A673 (cell line): ENCODE results near the gene NUCB1. TPM values are rescaled to one million over a fixed set of nuclear protein-coding genes. Genes with fewer than 3 reads are reported as not detected.
A peak's percentile ranks its signal among the peaks of the same experiment; 100 is the strongest.
"Not testable (repeated sequence)": the region's sequence is repeated elsewhere in the genome, so short reads cannot be mapped to it uniquely, and the experiment has no call there.

Experiments used
- BruUV-seq: library from RNA; stranded (reverse); fragments of 400-500 nt; replicated peaks from 2 replicates; lab custom pipeline; 2021; lab: Mats Ljungman, UMichigan
- CTCF ChIA-PET: fragments of 300-600 bp; sonication (Branson Sonifier 250); formaldehyde crosslinking; loops from one replicate; lab custom pipeline; 2022; ENCODE audit warnings: antibody characterized with exemption; lab: Charles Lee
- POLR2A ChIA-PET: fragments of 300-600 bp; sonication (Branson Sonifier 250); formaldehyde crosslinking; loops from one replicate; lab custom pipeline; 2022; ENCODE audit warnings: antibody characterized with exemption; ENCODE audit not compliant: low non-redundant PET; lab: Charles Lee
- DNase-seq: peaks from one replicate; pipeline ENCODE4 v3.0.0-alpha.2; 2015; ENCODE audit warnings: low spot score
- H3K27ac ChIP-seq: fragments of 200-600 bp; sonication (generic); 2 replicates; pipeline ENCODE4 v1.5.1; 2016; ENCODE audit warnings: mixed run types, low read depth, mild to moderate bottlenecking, mixed read lengths, antibody characterized with exemption, low read length; ENCODE audit not compliant: poor library complexity, severe bottlenecking
- H3K27me3 ChIP-seq: fragments of 200-600 bp; sonication (generic); replicated peaks from 2 replicates; pipeline ENCODE4 v1.6.1; 2017; ENCODE audit warnings: mixed run types, low read depth, mild to moderate bottlenecking, mixed read lengths, antibody characterized with exemption, low read length; ENCODE audit not compliant: insufficient read depth, poor library complexity
- H3K36me3 ChIP-seq: fragments of 200-600 bp; sonication (generic); 2 replicates; pipeline ENCODE4 v1.6.1; 2016; ENCODE audit warnings: mixed run types, mild to moderate bottlenecking, mixed read lengths, antibody characterized with exemption, low read length; ENCODE audit not compliant: insufficient read depth, poor library complexity, severe bottlenecking
- H3K4me1 ChIP-seq: fragments of 200-600 bp; sonication (generic); 2 replicates; pipeline ENCODE4 v1.6.1; 2017; ENCODE audit warnings: mixed run types, mild to moderate bottlenecking, mixed read lengths, antibody characterized with exemption, low read length; ENCODE audit not compliant: insufficient read depth, poor library complexity, severe bottlenecking
- H3K4me3 ChIP-seq: fragments of 200-600 bp; sonication (generic); 2 replicates; pipeline ENCODE4 v1.5.1; 2016; ENCODE audit warnings: low read depth, mixed run types, mild to moderate bottlenecking, mixed read lengths, low read length; ENCODE audit not compliant: poor library complexity, severe bottlenecking
- H3K9me3 ChIP-seq: fragments of 200-600 bp; sonication (generic); 2 replicates; pipeline ENCODE4 v1.6.1; 2016; ENCODE audit warnings: mixed run types, low read depth, mild to moderate bottlenecking, mixed read lengths, antibody characterized with exemption, low read length; ENCODE audit not compliant: poor library complexity, severe bottlenecking
- EZH2 ChIP-seq: fragments of 200-600 bp; sonication (generic); IDR thresholded peaks from 2 replicates; pipeline ENCODE4 v1.6.1; 2017; ENCODE audit warnings: borderline replicate concordance, low read depth, mild to moderate bottlenecking, mixed read lengths, antibody characterized with exemption, low read length; ENCODE audit not compliant: poor library complexity, severe bottlenecking
- intact Hi-C: fragments of 100-400 bp; cut with micrococcal nuclease; formaldehyde crosslinking; loops from one replicate; pipeline ENCODE4 v1.10.0; 2022; ENCODE audit not compliant: unreplicated experiment
- total RNA-seq: library from RNA; stranded (reverse); gene quantifications from 2 replicates; pipeline ENCODE4 v1.2.3, GENCODE V29; 2021
- TF ChIP-seq, protein P1 (sequence below): fragments of 300-800, 200-600 bp; sonication (generic); conservative IDR thresholded peaks from 2 replicates; pipeline ENCODE4 v1.5.1; 2017; ENCODE audit warnings: low read depth, mild to moderate bottlenecking, antibody characterized with exemption, low read length, moderate library complexity, mixed read lengths

Gene NUCB1
- total RNA-seq, 1 experiment from 2014 or later, result 86.7 TPM

DNA sequence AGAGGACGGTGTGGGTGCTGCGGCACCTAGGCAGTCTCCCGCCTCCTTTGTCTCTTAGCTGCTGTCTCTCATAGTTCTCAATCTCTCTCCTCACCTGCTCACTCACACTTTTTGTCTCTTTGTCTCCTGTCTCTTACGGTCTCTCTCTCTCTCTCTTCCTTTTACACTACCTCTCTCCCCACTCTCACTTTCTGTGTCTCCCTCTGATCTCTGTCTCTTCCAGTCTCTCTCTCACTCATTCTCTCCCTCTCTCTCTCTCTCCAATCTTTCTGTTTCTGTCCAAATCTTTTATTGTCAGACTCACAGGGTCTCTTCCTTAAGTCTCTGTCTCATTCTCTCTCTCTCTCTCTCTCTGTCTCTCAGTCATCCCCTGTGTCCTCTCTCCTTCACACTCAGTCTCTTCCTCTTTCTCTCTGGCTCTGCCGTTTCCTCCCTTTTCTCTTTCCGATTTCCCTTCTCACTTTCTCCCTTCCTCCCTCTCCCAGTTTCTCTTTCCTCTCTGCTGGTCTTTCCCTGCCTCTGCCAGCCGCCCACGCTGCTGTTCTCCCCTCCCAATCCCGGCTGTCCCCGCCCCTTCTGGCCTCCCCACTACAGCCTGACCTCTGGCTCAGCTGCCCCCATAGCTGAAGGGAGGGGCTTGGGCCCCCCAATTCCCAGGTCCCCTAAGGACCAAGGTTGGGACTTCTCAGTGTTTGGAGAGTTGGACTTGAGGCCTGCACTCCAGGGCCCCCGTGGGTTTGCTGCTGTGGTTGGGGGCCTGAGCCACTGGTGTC is 31.8 kb upstream of the NUCB1 start, which contains the start of gene PLEKHA4:
TSS of gene PLEKHA4 (minus strand) at position 504 of the 773 bp plus-strand sequence. CDS start 997 bp downstream, outside the sequence.
- CTCF ChIA-PET, result no interaction called here
- BruUV-seq, result TSS peak; percentile 87

DNA sequence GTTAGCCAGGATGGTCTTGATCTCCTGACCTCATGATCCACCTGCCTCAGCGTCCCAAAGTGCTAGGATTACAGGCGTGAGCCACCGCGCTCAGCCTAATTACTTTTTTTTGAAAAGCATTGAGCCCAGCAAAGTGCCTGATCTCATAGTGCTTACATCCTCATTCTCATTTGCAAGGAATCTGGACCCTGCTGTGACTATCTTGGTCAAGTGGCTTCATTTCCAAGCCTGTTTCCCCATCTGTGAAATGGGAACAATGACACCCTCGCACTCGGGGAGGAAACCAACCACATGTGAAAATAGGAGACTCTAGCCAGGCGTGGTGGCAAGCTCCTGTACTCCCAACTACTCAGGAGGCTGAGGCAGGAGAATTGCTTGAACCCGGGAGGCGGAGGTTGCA is 30.1 kb upstream of the NUCB1 start:
- POLR2A ChIA-PET, result no interaction called here
- Histone ChIP-seq H3K27me3 (no peaks in the 10 kb centered on the region), H3K4me1 (peaks cover 38% of the 10 kb centered on the region), H3K9me3 (no peaks in the 10 kb centered on the region), H3K36me3 (peaks cover 17% of the 10 kb centered on the region), H3K4me3 (no peak overlapping the region), H3K27ac (no peak overlapping the region)
- CTCF ChIA-PET, result no interaction called here
- BruUV-seq, result no TSS peak
- no peak for DNase-seq
- intact Hi-C loops, result loop anchor here (10.0 kb wide), 1 partner anchor 95 kb away; the partner anchor contains the start of gene FTL
- TF ChIP-seq, protein P1, sequence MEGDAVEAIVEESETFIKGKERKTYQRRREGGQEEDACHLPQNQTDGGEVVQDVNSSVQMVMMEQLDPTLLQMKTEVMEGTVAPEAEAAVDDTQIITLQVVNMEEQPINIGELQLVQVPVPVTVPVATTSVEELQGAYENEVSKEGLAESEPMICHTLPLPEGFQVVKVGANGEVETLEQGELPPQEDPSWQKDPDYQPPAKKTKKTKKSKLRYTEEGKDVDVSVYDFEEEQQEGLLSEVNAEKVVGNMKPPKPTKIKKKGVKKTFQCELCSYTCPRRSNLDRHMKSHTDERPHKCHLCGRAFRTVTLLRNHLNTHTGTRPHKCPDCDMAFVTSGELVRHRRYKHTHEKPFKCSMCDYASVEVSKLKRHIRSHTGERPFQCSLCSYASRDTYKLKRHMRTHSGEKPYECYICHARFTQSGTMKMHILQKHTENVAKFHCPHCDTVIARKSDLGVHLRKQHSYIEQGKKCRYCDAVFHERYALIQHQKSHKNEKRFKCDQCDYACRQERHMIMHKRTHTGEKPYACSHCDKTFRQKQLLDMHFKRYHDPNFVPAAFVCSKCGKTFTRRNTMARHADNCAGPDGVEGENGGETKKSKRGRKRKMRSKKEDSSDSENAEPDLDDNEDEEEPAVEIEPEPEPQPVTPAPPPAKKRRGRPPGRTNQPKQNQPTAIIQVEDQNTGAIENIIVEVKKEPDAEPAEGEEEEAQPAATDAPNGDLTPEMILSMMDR, result no peak
- no peak for TF ChIP-seq EZH2

More for the DNA sequence above, 31.8 kb upstream of the NUCB1 start, which contains the start of gene PLEKHA4:
- TF ChIP-seq, protein P1, result no peak
- no peak for TF ChIP-seq EZH2
- peak within 1 kb of the TSS; percentile 86 for H3K27ac ChIP-seq
- H3K9me3 ChIP-seq, result no peaks in the 10 kb centered on the region
- H3K4me1 ChIP-seq, result peaks cover 24% of the 10 kb centered on the region
- POLR2A ChIA-PET, result no interaction called here
- peaks cover 2% of the 10 kb centered on the region for H3K36me3 ChIP-seq
- H3K4me3 ChIP-seq, result peak within 1 kb of the TSS; percentile 47
- intact Hi-C loops, result no loop called here
- no peaks in the 10 kb centered on the region for H3K27me3 ChIP-seq
- peak; percentile 57 for DNase-seq

DNA sequence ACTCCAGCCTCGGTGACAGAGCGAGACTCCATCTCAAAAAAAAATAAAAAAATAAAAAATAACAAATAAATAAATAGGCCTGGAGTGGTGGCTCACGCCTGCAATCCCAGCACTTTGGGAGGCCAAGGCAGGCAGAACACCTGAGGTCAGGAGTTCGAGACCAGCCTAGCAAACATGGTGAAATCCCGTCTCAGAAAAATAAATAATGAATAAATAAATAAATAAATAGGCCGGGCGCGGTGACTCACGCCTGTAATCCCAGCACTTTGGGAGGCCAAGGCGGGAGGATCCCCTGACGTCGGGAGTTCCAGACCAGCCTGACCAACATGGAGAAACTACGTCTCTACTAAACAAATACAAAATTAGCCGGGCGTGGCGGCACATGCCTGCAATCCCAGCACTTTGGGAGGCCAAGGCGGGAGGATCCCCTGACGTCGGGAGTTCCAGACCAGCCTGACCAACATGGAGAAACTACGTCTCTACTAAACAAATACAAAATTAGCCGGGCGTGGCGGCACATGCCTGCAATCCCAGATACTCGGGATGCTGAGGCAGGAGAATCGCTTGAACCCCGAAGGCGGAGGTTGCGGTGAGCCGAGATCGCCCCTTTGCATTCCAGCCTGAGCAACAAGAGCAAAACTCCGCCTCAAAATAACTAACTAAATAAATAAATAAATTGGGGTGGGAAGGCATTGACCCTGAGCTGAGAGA is 28.5 kb upstream of the NUCB1 start:
- POLR2A ChIA-PET, result interaction anchor here (0.6 to 0.7 kb wide), 2 partner anchors 15 to 554 kb away, joined by 3 to 8 read pairs; no protein-coding TSS in a partner anchor
- intact Hi-C loops, result loop anchor here (10.0 kb wide), 1 partner anchor 93 kb away; the partner anchor contains the start of gene FTL
- H3K27me3 ChIP-seq, CTCF ChIA-PET, DNase-seq, H3K9me3 ChIP-seq: not testable (repeated sequence)
- peak overlapping the region; percentile 99 for H3K27ac ChIP-seq
- peaks cover 30% of the 10 kb centered on the region for H3K36me3 ChIP-seq
- BruUV-seq, result TSS peak; percentile 55
- peak overlapping the region; percentile 91 for H3K4me3 ChIP-seq
- H3K4me1 ChIP-seq, result peaks cover 51% of the 10 kb centered on the region
